T-cell (primary cell): ENCODE measurements around the gene ST3GAL3. TPM values are rescaled to one million over a fixed set of nuclear protein-coding genes. Genes with fewer than 3 reads are reported as not detected.

Source experiments
- ATAC-seq, 4 experiments: fragments of 200-7000 bp in 3 of 4; fragments of 150-1000 bp in 1 of 4; cut with Tn5 transposase; replicated peaks in 1 of 4; 1 replicate in 3 of 4; 2 replicates in 1 of 4; pipeline ENCODE4 v1.10.0; 2021; ENCODE audit warnings: moderate library complexity in 3 of 4, mild to moderate bottlenecking in 2 of 4, moderate number of reproducible peaks in 1 of 4
- CTCF ChIA-PET, 2 donors: fragments of 300-600 bp; sonication (Branson Sonifier 250); formaldehyde crosslinking; loops; one replicate each; lab custom pipeline; 2022; ENCODE audit warnings: antibody characterized with exemption in 2 of 2; lab: Charles Lee
- POLR2A ChIA-PET, 2 donors: fragments of 300-600 bp; sonication (Branson Sonifier 250); formaldehyde crosslinking; loops; one replicate each; lab custom pipeline; 2022; ENCODE audit warnings: antibody characterized with exemption in 2 of 2; lab: Charles Lee
- DNase-seq, 35 experiments: peaks; one replicate each; pipeline versions ENCODE4 v3.0.0 to v3.0.0-alpha.2; 2013 to 2023
- H3K27ac ChIP-seq: one replicate; pipeline ENCODE4 v1.5.1; 2013; ENCODE audit warnings: low read length
- H3K27me3 ChIP-seq, 2 experiments: replicated peaks in 1 of 2; 1 replicate in 1 of 2; 2 replicates in 1 of 2; pipeline versions ENCODE4 v1.6.1 to v1.7.0; 2013; ENCODE audit warnings: low read length in 1 of 2, mixed read lengths in 1 of 2; ENCODE audit not compliant: control insufficient read depth in 2 of 2, insufficient read depth in 2 of 2; ENCODE audit errors: extremely low read depth in 1 of 2
- H3K36me3 ChIP-seq, 2 donors: 1 replicate in 1 of 2; 2 replicates in 1 of 2; pipeline versions ENCODE4 v1.6.1 to v1.7.0; 2013; ENCODE audit warnings: low read length in 1 of 2; ENCODE audit not compliant: control insufficient read depth in 2 of 2, insufficient read depth in 1 of 2; ENCODE audit errors: extremely low read depth in 1 of 2
- H3K4me1 ChIP-seq, 2 experiments: 1 replicate in 1 of 2; 2 replicates in 1 of 2; pipeline versions ENCODE4 v1.6.1 to v1.7.0; 2013; ENCODE audit warnings: low read length in 2 of 2, mixed read lengths in 1 of 2; ENCODE audit not compliant: insufficient read depth in 2 of 2, control insufficient read depth in 1 of 2; ENCODE audit errors: extremely low read depth in 1 of 2
- H3K4me3 ChIP-seq, 2 donors: 1 replicate in 1 of 2; 2 replicates in 1 of 2; pipeline versions ENCODE4 v1.5.1 to v1.7.0; 2013; ENCODE audit warnings: mild to moderate bottlenecking in 2 of 2, low read length in 1 of 2, moderate library complexity in 1 of 2; ENCODE audit not compliant: control insufficient read depth in 1 of 2; ENCODE audit errors: extremely low read depth in 1 of 2
- H3K9me3 ChIP-seq: 2 replicates; pipeline ENCODE4 v1.7.0; 2013
- H3K27ac Mint-ChIP-seq, 2 donors: one replicate each; pipeline ENCODE4 v1.8.0; 2020 to 2021; ENCODE audit warnings: mild to moderate bottlenecking in 2 of 2, mixed read lengths in 2 of 2
- H3K27me3 Mint-ChIP-seq, 2 donors: one replicate each; pipeline ENCODE4 v1.8.0; 2021 to 2022; ENCODE audit warnings: mixed read lengths in 2 of 2
- H3K36me3 Mint-ChIP-seq: one replicate; pipeline ENCODE4 v1.8.0; 2021; ENCODE audit warnings: mixed read lengths
- H3K4me1 Mint-ChIP-seq, 3 donors: one replicate each; pipeline ENCODE4 v1.8.0; 2020 to 2022; ENCODE audit warnings: mixed read lengths in 3 of 3, mild to moderate bottlenecking in 1 of 3
- H3K4me3 Mint-ChIP-seq, 3 donors: one replicate each; pipeline ENCODE4 v1.8.0; 2020 to 2022; ENCODE audit warnings: mild to moderate bottlenecking in 3 of 3, mixed read lengths in 3 of 3, moderate library complexity in 3 of 3
- H3K9me3 Mint-ChIP-seq, 3 donors: one replicate each; pipeline ENCODE4 v1.8.0; 2020 to 2022; ENCODE audit warnings: mixed read lengths in 3 of 3
- WGBS: methylation state at CpG from one replicate; pipeline ENCODE4 v1.1.5; 2013; ENCODE audit warnings: missing lambda C conversion rate; ENCODE audit not compliant: insufficient coverage; 5-methylcytosine and 5-hydroxymethylcytosine counted together
- total RNA-seq, 35 experiments: library from RNA in 6 of 35; stranded (reverse) in 6 of 35; fragments of 120-200 nt in 1 of 35; gene quantifications; one replicate each; pipeline versions ENCODE4 v1.2.1 to v1.2.4 and lab custom pipeline; 2013 to 2026

Gene ST3GAL3
- total RNA-seq, 5 donors from 2014 or later (not counting 1 experiment from before 2014, with no cell fraction given), result 21.9 to 29.8 (median 24.4) TPM

GRCh38 chr1:43683560-43683959, 23.8 kb upstream of the ST3GAL3 start:
- Histone ChIP-seq H3K9me3 (no peaks in the 10 kb centered on the region), H3K4me1 (no peaks in the 10 kb centered on the region), H3K36me3 (peaks cover 39 to 81% of the 10 kb centered on the region in 2 donors), H3K4me3 (no peak overlapping the region), H3K27ac (no peak overlapping the region), H3K27me3 (no peaks in the 10 kb centered on the region)
- no CpG with 5 or more reads among the region's 4 CpGs for WGBS
- ChIA-PET POLR2A (no interaction called here), CTCF (no interaction called here)
- H3K36me3 Mint-ChIP-seq, result peaks cover 59% of the 10 kb centered on the region
- no peaks in the 10 kb centered on the region for H3K4me1 Mint-ChIP-seq
- ATAC-seq, result no peak
- no peak overlapping the region for H3K4me3 Mint-ChIP-seq
- no peak for DNase-seq
- H3K27me3 Mint-ChIP-seq, result no peaks in the 10 kb centered on the region
- no peaks in the 10 kb centered on the region for H3K9me3 Mint-ChIP-seq
- no peak overlapping the region for H3K27ac Mint-ChIP-seq

- ChIA-PET CTCF (no interaction called here), POLR2A (no interaction called here)
- Histone ChIP-seq H3K27ac (no peak overlapping the region), H3K4me1 (no peaks in the 10 kb centered on the region), H3K27me3 (no peaks in the 10 kb centered on the region), H3K9me3 (no peaks in the 10 kb centered on the region), H3K4me3 (no peak overlapping the region), H3K36me3 (peaks cover 53 to 89% of the 10 kb centered on the region in 2 donors)
- Mint-ChIP-seq H3K9me3 (no peaks in the 10 kb centered on the region), H3K4me1 (no peaks in the 10 kb centered on the region), H3K36me3 (peaks cover 72% of the 10 kb centered on the region), H3K27ac (no peak overlapping the region), H3K4me3 (no peak overlapping the region), H3K27me3 (no peaks in the 10 kb centered on the region)
- ATAC-seq (no peak), DNase-seq (no peak)
- 100% methylated on average over 1 of the region's 3 CpGs for WGBS
These were observed 20.5 kb upstream of the ST3GAL3 start for GRCh38 chr1:43686801-43687200.

GRCh38 chr1:43687301-43688108, 19.8 kb upstream of the ST3GAL3 start:
- Mint-ChIP-seq H3K9me3 (no peaks in the 10 kb centered on the region), H3K4me1 (no peaks in the 10 kb centered on the region), H3K4me3 (no peak overlapping the region), H3K27ac (no peak overlapping the region), H3K27me3 (no peaks in the 10 kb centered on the region), H3K36me3 (peaks cover 76% of the 10 kb centered on the region)
- WGBS, result 96% methylated on average over 4 of the region's 5 CpGs
- Histone ChIP-seq H3K36me3 (peaks cover 60 to 89% of the 10 kb centered on the region in 2 donors), H3K4me3 (no peak overlapping the region), H3K27ac (no peak overlapping the region), H3K9me3 (no peaks in the 10 kb centered on the region), H3K4me1 (no peaks in the 10 kb centered on the region), H3K27me3 (no peaks in the 10 kb centered on the region)
- CTCF ChIA-PET, result no interaction called here
- ATAC-seq, result no peak
- POLR2A ChIA-PET, result interaction anchor here in 1 of 2 donors (0.6 kb wide), 1 partner anchor 12 kb away, joined by 4 read pairs; no protein-coding TSS in a partner anchor
- DNase-seq, result no peak

DNA sequence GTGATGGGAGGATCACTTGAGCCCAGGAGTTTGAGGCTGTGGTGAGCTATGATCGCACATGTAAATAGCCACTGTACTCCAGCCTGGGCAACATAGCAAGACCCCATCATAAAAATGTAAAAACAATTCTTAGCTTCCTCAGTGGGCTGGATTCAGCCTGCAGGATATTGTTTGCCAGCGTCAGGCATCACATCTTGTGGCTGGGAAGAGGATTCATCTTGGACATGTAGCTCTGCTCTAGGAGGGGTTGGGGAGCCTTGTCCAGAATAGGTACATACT, 19.3 kb upstream of the ST3GAL3 start:
- Histone ChIP-seq H3K4me1 (no peaks in the 10 kb centered on the region), H3K36me3 (peaks cover 59 to 89% of the 10 kb centered on the region in 2 donors), H3K4me3 (no peak overlapping the region), H3K9me3 (no peaks in the 10 kb centered on the region), H3K27ac (no peak overlapping the region), H3K27me3 (no peaks in the 10 kb centered on the region)
- ATAC-seq (no peak), DNase-seq (no peak)
- ChIA-PET CTCF (no interaction called here), POLR2A (interaction anchor here in 1 of 2 donors (0.6 kb wide), 1 partner anchor 13 kb away, joined by 4 read pairs; no protein-coding TSS in a partner anchor)
- no peaks in the 10 kb centered on the region for H3K27me3 Mint-ChIP-seq
- H3K36me3 Mint-ChIP-seq, result peaks cover 74% of the 10 kb centered on the region
- H3K4me3 Mint-ChIP-seq, result no peak overlapping the region
- no peak overlapping the region for H3K27ac Mint-ChIP-seq
- no peaks in the 10 kb centered on the region for H3K9me3 Mint-ChIP-seq
- 100% methylated on average over 2 of the region's 2 CpGs for WGBS
- H3K4me1 Mint-ChIP-seq, result no peaks in the 10 kb centered on the region

DNA sequence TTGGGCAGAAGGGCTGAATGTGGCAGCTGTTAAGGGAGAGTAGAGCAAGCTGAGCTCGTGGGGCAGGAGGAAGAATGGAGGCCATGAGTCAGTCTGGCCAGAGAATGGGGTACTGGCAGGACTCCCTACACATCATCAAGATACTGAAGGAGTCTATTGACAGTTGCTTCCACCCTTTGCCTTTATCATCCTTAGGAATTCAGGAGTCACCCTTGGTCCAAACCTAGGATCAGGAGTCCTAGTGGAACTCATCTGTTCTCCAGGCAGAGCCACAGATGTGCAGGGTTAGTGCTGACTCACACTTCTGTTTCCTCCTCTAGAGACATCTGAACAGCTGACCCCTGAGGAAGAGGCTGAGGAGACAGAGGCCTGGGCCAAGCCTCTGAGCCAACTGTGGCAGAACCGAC, 18.7 kb upstream of the ST3GAL3 start:
- H3K4me3 Mint-ChIP-seq, result no peak overlapping the region
- H3K36me3 Mint-ChIP-seq, result peaks cover 74% of the 10 kb centered on the region
- no peak for ATAC-seq
- H3K4me3 ChIP-seq, result no peak overlapping the region
- CTCF ChIA-PET, result no interaction called here
- WGBS, result no CpG with 5 or more reads among the region's 2 CpGs
- no peaks in the 10 kb centered on the region for H3K27me3 ChIP-seq
- no peak for DNase-seq
- H3K9me3 Mint-ChIP-seq, result no peaks in the 10 kb centered on the region
- H3K27ac ChIP-seq, result no peak overlapping the region
- H3K27ac Mint-ChIP-seq, result peak overlapping the region in 1 of 2 donors; percentile 54
- peaks cover 54 to 89% of the 10 kb centered on the region in 2 donors for H3K36me3 ChIP-seq
- no peaks in the 10 kb centered on the region for H3K9me3 ChIP-seq
- no peaks in the 10 kb centered on the region for H3K4me1 ChIP-seq
- POLR2A ChIA-PET, result interaction anchor here in 1 of 2 donors (0.6 kb wide), 1 partner anchor 13 kb away, joined by 4 read pairs; no protein-coding TSS in a partner anchor
- H3K4me1 Mint-ChIP-seq, result no peaks in the 10 kb centered on the region
- H3K27me3 Mint-ChIP-seq, result no peaks in the 10 kb centered on the region

- no peak overlapping the region for H3K27ac Mint-ChIP-seq
These were observed 18.0 kb upstream of the ST3GAL3 start for GRCh38 chr1:43689289-43689688.

More at GRCh38 chr1:43689289-43689688, 18.0 kb upstream of the ST3GAL3 start:
- H3K4me3 Mint-ChIP-seq, result no peak overlapping the region
- Histone ChIP-seq H3K9me3 (no peaks in the 10 kb centered on the region), H3K27me3 (no peaks in the 10 kb centered on the region), H3K4me3 (no peak overlapping the region), H3K36me3 (peaks cover 54 to 89% of the 10 kb centered on the region in 2 donors), H3K27ac (no peak overlapping the region), H3K4me1 (no peaks in the 10 kb centered on the region)
- DNase-seq (no peak), ATAC-seq (no peak)
- no peaks in the 10 kb centered on the region for H3K4me1 Mint-ChIP-seq
- CTCF ChIA-PET, result interaction anchor here in 1 of 2 donors (0.6 kb wide), 1 partner anchor 290 kb away, joined by 4 read pairs; no protein-coding TSS in a partner anchor
- H3K36me3 Mint-ChIP-seq, result peaks cover 69% of the 10 kb centered on the region
- POLR2A ChIA-PET, result no interaction called here
- WGBS, result no CpG with 5 or more reads among the region's 2 CpGs
- no peaks in the 10 kb centered on the region for H3K9me3 Mint-ChIP-seq
- no peaks in the 10 kb centered on the region for H3K27me3 Mint-ChIP-seq
